Activated CD8-positive, alpha-beta memory T cell treated with anti-CD3 and anti-CD28 coated beads, Interleukin-2, amount 50 U/mL, for 4 hours (primary cell): Measurements from ENCODE around the gene C5orf22.
"Not testable (repeated sequence)": the region's sequence is repeated elsewhere in the genome, so short reads cannot be mapped to it uniquely, and the experiment has no call there.

Experiments
- DNase-seq: peaks from one replicate; pipeline ENCODE4 v3.0.0-alpha.2; 2020

Gene C5orf22

DNA sequence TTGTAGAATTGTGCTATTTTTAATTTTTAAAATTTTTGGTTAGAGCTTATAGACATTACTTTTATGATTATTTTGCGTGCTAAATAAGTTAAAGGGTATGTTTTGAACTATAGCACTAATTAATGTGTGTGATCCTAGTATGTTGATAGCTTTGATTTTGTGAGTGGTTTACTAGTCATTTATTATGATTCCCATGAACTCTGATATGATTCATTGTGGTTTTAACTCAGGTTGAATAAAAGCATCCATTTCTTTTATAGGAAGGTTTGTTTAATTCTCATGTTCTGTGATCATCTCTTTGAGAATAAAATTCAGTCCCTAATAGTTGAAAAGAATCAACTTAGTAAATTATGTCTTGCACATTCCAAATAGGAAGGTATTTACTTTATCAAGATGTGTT is 22.5 kb downstream of the C5orf22 start:
- DNase-seq: no peak

DNA sequence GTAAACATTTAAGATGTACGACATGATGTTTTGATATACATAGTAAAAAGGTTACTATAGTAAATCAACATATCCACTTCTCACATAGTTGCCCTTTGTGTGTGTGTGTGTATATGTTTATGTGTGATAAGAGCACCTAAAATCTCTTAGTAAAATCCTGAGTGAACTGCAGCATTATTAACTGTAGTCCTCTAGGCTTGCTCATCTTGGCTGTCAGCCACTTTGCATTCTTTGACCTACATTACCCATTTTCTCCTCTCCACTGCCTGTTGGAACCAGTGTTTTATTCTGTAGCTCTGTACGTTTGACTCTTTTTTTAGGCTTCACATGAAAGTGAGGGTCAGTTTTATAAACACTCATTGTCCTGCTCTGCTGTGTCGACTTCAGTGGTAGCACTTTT is 24.4 kb downstream of the C5orf22 start:
- DNase-seq: no peak

- DNase-seq: no peak
Measured at GRCh38 chr5:31559942-31560341, 27.8 kb downstream of the C5orf22 start.

- DNase-seq: no peak
Measured at GRCh38 chr5:31561946-31562345, 29.8 kb downstream of the C5orf22 start.

- DNase-seq: no peak
Measured at GRCh38 chr5:31563216-31563615, 31.1 kb downstream of the C5orf22 start.

DNA sequence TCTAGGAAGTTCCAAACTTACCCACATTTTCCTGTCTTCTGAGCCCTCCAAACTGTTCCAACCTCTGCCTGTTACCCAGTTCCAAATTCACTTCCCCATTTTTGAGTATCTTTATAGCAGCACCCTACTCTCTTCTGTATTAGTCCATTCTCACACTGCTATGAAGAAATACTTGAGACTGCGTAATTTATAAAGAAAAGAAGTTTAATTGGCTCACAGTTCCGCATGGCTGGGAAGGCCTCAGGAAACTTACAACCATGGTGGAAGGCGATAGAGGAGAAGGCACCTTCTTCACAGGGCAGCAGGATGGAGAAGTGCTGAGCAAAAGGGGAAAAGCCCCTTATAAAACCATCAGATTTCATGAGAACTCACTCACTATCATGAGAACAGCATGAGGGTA is 34.3 kb downstream of the C5orf22 start:
- not testable (repeated sequence) for DNase-seq

GRCh38 chr5:31568302-31568835 is 36.3 kb downstream of the C5orf22 start:
- no peak for DNase-seq

DNA sequence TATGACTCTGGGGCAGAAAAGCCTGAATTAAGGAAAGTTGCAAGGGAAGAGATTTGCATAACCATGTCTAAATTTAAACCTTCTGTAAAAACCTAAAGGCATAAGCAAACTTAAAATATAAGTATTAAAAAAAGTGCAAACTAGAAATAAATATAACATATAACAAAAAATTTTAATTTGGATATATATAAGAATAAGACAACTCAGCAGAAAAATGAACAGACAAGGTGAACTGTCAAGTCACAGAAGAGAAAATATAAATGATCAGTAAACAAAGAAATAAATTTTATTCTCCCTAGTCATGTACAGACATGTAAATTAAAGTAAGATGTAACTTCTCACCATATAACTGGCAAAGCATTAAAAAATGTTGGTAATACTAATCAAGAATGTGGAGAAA is 37.0 kb downstream of the C5orf22 start:
- DNase-seq: no peak

DNA sequence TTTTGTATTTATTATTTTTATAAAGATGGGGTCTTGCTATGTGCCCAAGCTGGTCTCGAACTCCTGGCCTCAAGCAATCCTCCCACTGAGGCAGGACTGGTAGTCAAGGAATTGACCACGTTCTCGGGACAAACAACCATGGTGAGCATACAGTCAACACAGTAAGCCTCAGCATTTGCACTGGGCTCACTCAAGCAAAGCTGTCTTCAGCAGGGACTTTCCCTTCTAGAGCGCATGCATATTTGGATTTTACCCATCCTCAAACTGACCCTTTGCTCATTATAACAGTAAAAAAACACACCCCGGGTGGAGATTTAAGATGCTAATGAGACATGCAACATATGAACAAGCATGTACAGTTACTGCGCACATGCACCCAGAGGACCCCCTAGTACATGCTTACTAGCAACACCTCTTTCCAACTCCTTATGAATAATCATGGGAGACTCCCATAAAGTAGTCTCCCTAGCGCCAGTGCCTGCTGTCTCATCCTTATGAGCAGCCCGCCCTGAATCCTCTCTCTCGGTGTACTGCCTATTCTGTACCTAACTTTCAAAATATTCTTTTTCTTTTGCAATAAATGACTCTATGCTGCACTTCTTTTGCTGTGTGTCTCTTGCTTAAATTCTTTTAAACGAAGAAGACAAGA is 41.5 kb downstream of the C5orf22 start:
- DNase-seq: no peak

- no peak for DNase-seq
Measured at GRCh38 chr5:31574772-31575171, 42.7 kb downstream of the C5orf22 start.

- DNase-seq: no peak
Measured at GRCh38 chr5:31577438-31577837, 45.3 kb downstream of the C5orf22 start.

DNA sequence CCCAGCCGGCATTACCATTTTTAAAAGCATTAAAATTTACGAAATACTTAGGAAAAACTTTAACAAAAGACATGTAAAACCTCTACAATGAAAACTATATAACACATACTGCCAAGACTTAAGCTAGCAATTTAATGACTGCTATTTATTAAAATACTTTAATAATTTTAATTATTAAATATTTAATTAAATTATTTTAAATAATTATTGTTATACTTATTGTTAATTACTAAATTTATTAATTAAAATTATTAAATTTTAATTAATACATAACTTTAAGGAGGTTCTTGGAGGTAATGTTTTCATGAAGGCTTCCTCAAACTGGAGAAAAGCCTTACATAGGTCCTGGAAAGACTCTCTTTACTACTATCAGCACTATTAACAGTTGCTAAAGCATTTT is 47.5 kb downstream of the C5orf22 start:
- no peak for DNase-seq

- no peak for DNase-seq
Measured at GRCh38 chr5:31581498-31582099, 49.5 kb downstream of the C5orf22 start.

- DNase-seq: no peak
Measured at GRCh38 chr5:31583129-31583528, 51.0 kb downstream of the C5orf22 start.

- DNase-seq: no peak
Measured at GRCh38 chr5:31585166-31585894, 53.2 kb downstream of the C5orf22 start.

GRCh38 chr5:31585895-31586270 is 53.8 kb downstream of the C5orf22 start:
- DNase-seq: no peak

GRCh38 chr5:31587546-31587945 is 55.4 kb downstream of the C5orf22 start:
- DNase-seq: no peak

DNA sequence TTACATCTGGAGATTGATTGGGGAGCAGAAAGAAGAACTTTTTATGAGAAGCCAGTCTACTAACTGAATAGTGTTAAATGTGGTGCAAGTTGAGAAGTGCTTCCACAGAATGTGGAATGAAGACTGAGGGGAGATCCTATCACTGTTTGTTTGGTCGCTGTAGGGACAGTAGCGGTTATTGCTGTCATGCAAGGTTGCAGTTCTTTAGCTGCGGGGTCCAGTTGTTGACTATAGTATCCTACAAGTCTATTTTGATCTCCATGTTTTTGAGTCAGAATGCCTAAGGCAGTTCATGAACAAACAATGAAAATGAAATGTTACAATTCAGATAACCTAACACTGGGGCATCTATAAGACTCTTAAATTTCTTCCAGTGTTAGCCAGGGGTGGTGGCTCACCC is 61.6 kb downstream of the C5orf22 start:
- DNase-seq: no peak

DNA sequence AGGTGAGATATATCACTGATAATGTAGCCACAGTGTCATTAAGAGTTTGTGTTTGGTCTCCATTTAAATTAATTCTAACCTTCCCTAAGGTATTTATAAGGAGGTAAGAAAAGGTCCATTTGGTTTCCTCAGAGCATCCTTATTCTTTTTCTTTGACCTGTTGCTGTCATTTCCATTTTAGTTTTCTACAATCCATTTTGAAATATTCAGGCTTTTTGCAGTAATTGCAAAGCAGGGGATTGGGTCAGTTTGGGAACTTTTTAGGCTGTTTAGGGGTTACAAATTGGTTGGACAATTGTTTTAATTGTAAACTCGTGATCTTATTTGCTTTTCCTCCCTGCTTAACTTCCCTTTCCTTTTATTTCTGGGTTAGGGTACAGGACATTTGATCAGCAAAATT is 64.3 kb downstream of the C5orf22 start:
- DNase-seq: no peak

DNA sequence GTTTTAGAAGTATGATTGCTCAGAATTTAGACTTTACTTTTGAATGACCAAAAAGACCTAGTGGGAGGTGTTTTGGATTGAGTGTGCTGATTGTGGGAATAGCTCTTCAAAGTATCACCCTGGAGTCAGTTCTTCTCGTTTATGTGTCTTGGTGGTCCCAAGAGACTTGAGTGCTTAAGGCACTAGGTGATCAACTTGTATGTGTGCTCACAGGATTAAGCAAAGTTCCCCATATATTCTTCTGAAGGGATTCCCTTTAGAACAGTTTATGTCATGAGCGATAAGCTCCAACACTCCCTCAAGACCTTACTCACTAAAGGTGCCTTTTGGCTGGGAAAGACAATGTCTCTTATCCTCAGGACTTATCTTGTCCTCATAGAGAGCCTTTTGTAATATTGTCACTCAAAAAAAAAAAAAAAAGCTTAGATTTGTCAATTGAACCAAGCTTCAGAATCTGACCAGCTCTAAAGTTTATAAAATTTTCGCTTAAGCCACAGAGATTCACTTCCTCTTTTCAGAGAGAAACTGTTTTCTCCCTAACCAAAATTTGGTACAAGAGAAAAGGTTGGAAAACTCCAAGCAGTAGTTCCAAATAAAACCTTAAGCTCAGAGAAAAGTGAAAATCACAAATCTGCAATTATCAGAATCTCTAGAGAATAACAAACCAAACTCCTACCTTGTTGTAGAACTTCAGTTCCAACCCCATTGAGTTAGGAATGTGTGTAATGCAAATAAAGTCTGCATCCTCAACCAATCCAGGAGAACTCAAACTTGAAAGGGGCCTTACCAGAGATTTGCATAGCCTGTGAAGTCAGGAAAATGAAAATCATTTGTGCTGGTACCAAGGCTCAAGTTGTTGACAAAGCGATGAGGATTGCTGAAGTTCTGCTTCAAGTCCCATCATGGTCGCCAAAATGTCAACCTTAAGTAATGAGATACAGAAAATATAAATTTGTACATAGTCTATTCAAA is 66.8 kb downstream of the C5orf22 start:
- no peak for DNase-seq

- DNase-seq: not testable (repeated sequence)
Measured at GRCh38 chr5:31602305-31602704, 70.2 kb downstream of the C5orf22 start.

GRCh38 chr5:31604240-31604639 is 72.1 kb downstream of the C5orf22 start:
- no peak for DNase-seq

DNA sequence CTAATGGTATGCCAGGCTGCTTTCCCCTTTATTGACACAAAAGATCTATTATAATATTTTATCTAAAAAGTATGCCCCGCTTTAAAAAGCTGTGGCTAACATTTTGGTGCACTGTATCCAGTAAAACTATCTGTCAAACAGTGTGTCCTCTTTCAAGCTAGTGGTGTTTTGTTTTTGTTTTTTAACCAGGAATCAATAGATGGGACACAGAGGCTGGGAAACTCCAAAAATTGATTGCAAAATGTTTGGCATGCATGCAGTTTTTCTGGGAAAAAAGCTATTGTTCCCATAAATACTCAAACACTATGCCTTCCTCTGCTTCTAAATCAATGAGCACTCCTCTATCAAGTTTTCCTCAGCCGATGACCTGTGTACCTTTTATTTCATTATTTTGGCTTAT is 72.5 kb downstream of the C5orf22 start:
- no peak for DNase-seq
